A549 (cell line): Measurements from ENCODE around the gene DERL3. TPM values are rescaled to one million over a fixed set of nuclear protein-coding genes. Genes with fewer than 3 reads are reported as not detected.

Experiments used
- ATAC-seq, 2 experiments: fragments of 200-7000 bp in 1 of 2; fragments of >200 bp in 1 of 2; cut with Nextera tagmentation in 1 of 2; cut with Tn5 transposase in 1 of 2; 3 replicates each; pipeline versions ENCODE4 v1.8.0 to v1.9.1; 2018 to 2020; ENCODE audit warnings: mild to moderate bottlenecking in 1 of 2, moderate library complexity in 1 of 2
- CTCF ChIA-PET: fragments of 300-600 bp; sonication (Branson Sonifier 250); formaldehyde crosslinking; extraction: SDS; loops from one replicate; lab custom pipeline; 2021; ENCODE audit warnings: antibody characterized with exemption, inconsistent platforms; lab: Yijun Ruan, JAX
- POLR2A ChIA-PET: fragments of 350-600 bp; formaldehyde crosslinking; extraction: SDS; loops from one replicate; lab custom pipeline; 2021; ENCODE audit warnings: antibody characterized with exemption, inconsistent platforms; lab: Yijun Ruan, JAX
- DNase-seq, 2 experiments: peaks; one replicate each; pipeline versions ENCODE4 v3.0.0 to v3.0.0-alpha.2; 2011 to 2016; ENCODE audit warnings: low read depth in 1 of 2, low spot score in 1 of 2
- FAIRE-seq: peaks from 2 replicates; lab custom pipeline; 2011; peaks lifted over from hg19 to GRCh38; lab: Jason Lieb, UNC
- H3K27ac ChIP-seq, 2 experiments: fragments of >200 bp; sonication (Bioruptor Twin); formaldehyde crosslinking; 3 replicates each; pipeline ENCODE4 v1.5.1; 2016 to 2017
- H3K4me1 ChIP-seq: fragments of >200 bp; sonication (Bioruptor Twin); formaldehyde crosslinking; 3 replicates; pipeline ENCODE4 v1.6.1; 2016
- H3K4me2 ChIP-seq: fragments of >200 bp; sonication (Bioruptor Twin); formaldehyde crosslinking; 3 replicates; pipeline ENCODE4 v1.6.1; 2016
- H3K4me3 ChIP-seq: fragments of >200 bp; sonication (Bioruptor Twin); formaldehyde crosslinking; 3 replicates; pipeline ENCODE4 v1.5.1; 2016
- H3K9me3 ChIP-seq: fragments of >200 bp; sonication (Bioruptor Twin); formaldehyde crosslinking; 3 replicates; pipeline ENCODE4 v1.6.1; 2016
- CBX2 ChIP-seq: fragments of 200-600 bp; sonication (generic); IDR thresholded peaks from 2 replicates; pipeline ENCODE4 v1.6.1; 2016; ENCODE audit warnings: low read depth, mild to moderate bottlenecking, borderline replicate concordance
- CBX8 ChIP-seq: fragments of 200-600 bp; sonication (generic); IDR thresholded peaks from 2 replicates; pipeline ENCODE4 v1.6.1; 2016
- CHD4 ChIP-seq: fragments of 200-600 bp; sonication (generic); IDR thresholded peaks from 2 replicates; pipeline ENCODE4 v1.6.1; 2016; ENCODE audit warnings: antibody characterized with exemption, mild to moderate bottlenecking, borderline replicate concordance
- E2F6 ChIP-seq: IDR thresholded peaks from 2 replicates; pipeline ENCODE4 v1.6.1; 2012; ENCODE audit warnings: low read depth, borderline replicate concordance
- EHF ChIP-seq: fragments of 250-450 bp; sonication (Bioruptor Pico); IDR thresholded peaks from 2 replicates; pipeline ENCODE4 v1.5.0; 2020; ENCODE audit warnings: mild to moderate bottlenecking
- ELK1 ChIP-seq: fragments of 150-350 bp; IDR thresholded peaks from 2 replicates; pipeline ENCODE4 v1.6.1; 2014; ENCODE audit warnings: low read depth, mild to moderate bottlenecking, low read length
- ESRRA ChIP-seq: fragments of 150-350 bp; IDR thresholded peaks from 2 replicates; pipeline ENCODE4 v1.6.1; 2014; ENCODE audit warnings: mild to moderate bottlenecking, low read length, borderline replicate concordance
- HDAC2 ChIP-seq: fragments of 200-600 bp; sonication (generic); IDR thresholded peaks from 2 replicates; pipeline ENCODE4 v1.6.1; 2016
- HOXA7 ChIP-seq: fragments of 250-450 bp; sonication (Bioruptor Pico); IDR thresholded peaks from 2 replicates; pipeline ENCODE4 v1.5.0; 2020; ENCODE audit warnings: mild to moderate bottlenecking, moderate library complexity
- HOXB13 ChIP-seq: fragments of 250-450 bp; sonication (Bioruptor Pico); IDR thresholded peaks from 2 replicates; pipeline ENCODE4 v1.5.0; 2020; ENCODE audit warnings: low read depth, mild to moderate bottlenecking, moderate library complexity
- KDM5A ChIP-seq: fragments of 200-600 bp; sonication (generic); IDR thresholded peaks from 2 replicates; pipeline ENCODE4 v1.6.1; 2016; ENCODE audit warnings: antibody characterized with exemption, mild to moderate bottlenecking
- MAZ ChIP-seq: fragments of 150-350 bp; IDR thresholded peaks from 2 replicates; pipeline ENCODE4 v1.6.1; 2014; ENCODE audit warnings: antibody characterized with exemption, low read depth, low read length, borderline replicate concordance
- NFE2L2 ChIP-seq: fragments of 150-350 bp; conservative IDR thresholded peaks from 2 replicates; pipeline ENCODE4 v1.6.1; 2014; ENCODE audit warnings: low read length
- NR3C1 ChIP-seq: fragments of >200 bp; sonication (Bioruptor Twin); formaldehyde crosslinking; IDR thresholded peaks from 3 replicates; pipeline ENCODE4 v1.6.1; 2017
- PBX3 ChIP-seq: IDR thresholded peaks from 2 replicates; pipeline ENCODE4 v1.6.1; 2012
- POLR2A ChIP-seq: IDR thresholded peaks from 2 replicates; pipeline ENCODE4 v1.6.1; 2012; ENCODE audit warnings: mild to moderate bottlenecking, low read length
- RARB ChIP-seq: fragments of 250-450 bp; sonication (Bioruptor Pico); IDR thresholded peaks from 2 replicates; pipeline ENCODE4 v1.8.0; 2021; ENCODE audit warnings: mild to moderate bottlenecking, moderate library complexity
- SMC3 ChIP-seq: fragments of >200 bp; sonication (Bioruptor Twin); formaldehyde crosslinking; IDR thresholded peaks from 3 replicates; pipeline ENCODE4 v1.6.1; 2018; ENCODE audit warnings: inconsistent platforms
- TFCP2L1 ChIP-seq: fragments of 250-450 bp; sonication (Bioruptor Pico); IDR thresholded peaks from 2 replicates; pipeline ENCODE4 v1.5.0; 2021; ENCODE audit warnings: mild to moderate bottlenecking
- ZFP36 ChIP-seq: fragments of 450-650 bp; IDR thresholded peaks from 2 replicates; pipeline ENCODE4 v1.6.1; 2014; ENCODE audit warnings: borderline replicate concordance; ENCODE audit not compliant: partially characterized antibody
- ZNF302 ChIP-seq: fragments of 250-450 bp; sonication (Bioruptor Pico); IDR thresholded peaks from 2 replicates; pipeline ENCODE4 v1.9.0; 2021; ENCODE audit warnings: inconsistent platforms, mild to moderate bottlenecking, moderate library complexity
- WGBS: methylation state at CpG from one replicate; pipeline ENCODE4 v1.1.6; 2017; ENCODE audit errors: missing lambda C conversion rate; 5-methylcytosine and 5-hydroxymethylcytosine counted together
- polyA plus RNA-seq, 4 experiments: library from polyadenylated mRNA; depleted of rRNA in 3 of 4; stranded (reverse); fragments of >200 nt; fragmentation: RNase III in 1 of 4; extraction: RNeasy Plus Mini Kit Qiagen cat#74134 plus additional on column Dnase treatment in 1 of 4; gene quantifications; 2 replicates in 3 of 4; 3 replicates in 1 of 4; pipeline ENCODE4 v1.2.3, GENCODE V29; 2011 to 2017

DERL3 gene
- polyA plus RNA-seq, 2 of the 4 experiments (the other 2 are of a cell fraction), result 0.08 to 0.40 TPM

DNA sequence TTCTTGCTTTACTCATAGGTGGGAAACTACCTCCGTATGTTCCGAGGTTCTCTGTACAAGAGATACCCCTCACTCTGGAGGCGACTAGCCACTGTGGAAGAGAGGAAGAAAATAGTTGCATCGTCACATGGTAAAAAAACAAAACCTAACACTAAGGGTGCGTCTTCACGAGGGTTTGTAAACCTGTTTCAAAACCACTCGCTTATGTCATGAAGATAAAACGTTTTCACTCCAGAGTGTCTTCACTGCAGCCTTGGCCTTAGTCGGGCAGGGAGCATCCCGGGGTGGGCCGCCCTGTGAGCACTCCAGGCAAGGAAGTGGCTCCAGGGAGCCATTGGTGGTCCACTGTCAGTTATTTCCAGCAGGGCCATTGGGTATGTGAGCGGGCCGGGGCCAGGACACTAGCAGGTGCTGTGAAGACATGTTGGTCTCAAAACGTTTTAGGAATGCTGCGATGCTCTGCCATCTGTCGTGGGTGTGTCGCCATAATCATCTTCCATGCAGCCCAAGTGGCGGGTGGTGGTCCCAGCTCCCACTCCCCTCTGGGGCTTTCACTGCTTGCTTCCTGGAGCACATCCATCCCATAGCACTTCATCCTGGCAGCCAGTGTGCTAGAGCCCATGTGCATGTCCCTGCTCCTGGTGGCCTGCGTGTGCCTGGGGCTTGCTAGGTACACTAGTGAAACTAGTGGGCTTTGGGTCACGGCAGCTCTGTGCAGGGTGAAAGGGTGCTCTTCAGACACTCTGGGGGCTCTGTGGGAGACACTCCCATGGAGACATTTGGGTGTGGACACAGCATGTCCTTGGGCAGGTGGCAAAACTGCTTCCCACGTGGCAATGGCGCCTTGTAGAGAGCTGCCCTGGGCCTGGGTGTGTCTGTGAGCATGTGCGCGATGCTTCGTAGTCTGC is 46.8 kb downstream of the DERL3 start:
- ChIA-PET POLR2A (no interaction called here), CTCF (interaction anchor here (1.5 kb wide), 1 partner anchor 57 kb away, joined by 7 read pairs; no protein-coding TSS in a partner anchor)
- no peak overlapping the region for H3K27ac ChIP-seq
- no peak for DNase-seq
- peaks cover 9% of the 10 kb centered on the region; the same call in 2 of the 3 replicates for H3K4me1 ChIP-seq
- H3K9me3 ChIP-seq, result no peaks in the 10 kb centered on the region
- H3K4me3 ChIP-seq, result no peak overlapping the region
- WGBS, result 90% methylated on average over 21 of the region's 25 CpGs
- no peak for ATAC-seq
- no peak for FAIRE-seq
- TF ChIP-seq PBX3, result no peak
- no peak for TF ChIP-seq ESRRA
- TF ChIP-seq, all 56 proteins: peak for 0
- H3K4me2 ChIP-seq, result no peak overlapping the region

- ATAC-seq (no peak), FAIRE-seq (no peak), DNase-seq (no peak)
- WGBS, result 82% methylated on average over 10 of the region's 11 CpGs
- no peaks in the 10 kb centered on the region for H3K9me3 ChIP-seq
- H3K4me1 ChIP-seq, result peaks cover 14% of the 10 kb centered on the region; the same call in 2 of the 3 replicates
- ChIA-PET POLR2A (no interaction called here), CTCF (no interaction called here)
- no peak overlapping the region for H3K4me3 ChIP-seq
- H3K27ac ChIP-seq, result no peak overlapping the region
- H3K4me2 ChIP-seq, result no peak overlapping the region
- TF ChIP-seq RARB, result no peak
- TF ChIP-seq NFE2L2, result no peak
- TF ChIP-seq TFCP2L1, result no peak
- TF ChIP-seq CBX2, result no peak
- TF ChIP-seq SMC3, result no peak
- TF ChIP-seq ESRRA, result no peak
- TF ChIP-seq NR3C1, result no peak
- TF ChIP-seq CHD4, result no peak
- TF ChIP-seq EHF (CRISPR knock-in tag), result no peak
- no peak for TF ChIP-seq HOXA7 (CRISPR knock-in tag)
- TF ChIP-seq MAZ, result no peak
- TF ChIP-seq, all 56 proteins: peak for 0
Measured at GRCh38 chr22:23790819-23791737, 47.7 kb downstream of the DERL3 start.

- ATAC-seq (no peak), FAIRE-seq (no peak), DNase-seq (no peak)
- H3K4me2 ChIP-seq, result no peak overlapping the region
- no peak overlapping the region for H3K27ac ChIP-seq
- POLR2A ChIA-PET, result no interaction called here
- no peak for TF ChIP-seq CBX2
- TF ChIP-seq NR3C1, result no peak
- no peak for TF ChIP-seq ELK1
- TF ChIP-seq KDM5A, result no peak
- no peak for TF ChIP-seq ZNF302 (CRISPR knock-in tag)
- no peak for TF ChIP-seq NFE2L2
- no peak for TF ChIP-seq E2F6
- TF ChIP-seq HOXB13 (CRISPR knock-in tag), result no peak
- no peak for TF ChIP-seq PBX3
- no peak for TF ChIP-seq SMC3
- TF ChIP-seq POLR2A, result no peak
- TF ChIP-seq ZFP36, result no peak
- no peak for TF ChIP-seq CBX8
- TF ChIP-seq HDAC2, result no peak
- CTCF ChIA-PET, result interaction anchor here (0.7 to 3.2 kb wide), 7 partner anchors 15 to 56 kb away, joined by 3 to 14 read pairs (median 4); partner anchors contain the start of gene CHCHD10
- H3K9me3 ChIP-seq, result no peaks in the 10 kb centered on the region
- WGBS, result 86% methylated on average over 4 of the region's 4 CpGs
- peaks cover 15% of the 10 kb centered on the region for H3K4me1 ChIP-seq
- no peak overlapping the region for H3K4me3 ChIP-seq
Measured at GRCh38 chr22:23789638-23790037, 49.2 kb downstream of the DERL3 start.
